Measurements from ENCODE around the gene EIPR1.

Gene EIPR1

GRCh38 chr2:3142210-3142609 lies 235.4 kb downstream of the EIPR1 start:
- ATAC-seq = no peak
- TF ChIP-seq CSDC2 (CRISPR knock-in tag; IDR thresholded peaks at IDR 0.05) (no peak), PATZ1 (CRISPR knock-in tag; IDR thresholded peaks at IDR 0.05; ENCODE audit: borderline replicate concordance) (no peak), CSRNP3 (CRISPR knock-in tag; IDR thresholded peaks at IDR 0.05) (no peak), TSHZ2 (CRISPR knock-in tag; IDR thresholded peaks at IDR 0.05) (no peak), TOX (CRISPR knock-in tag; IDR thresholded peaks at IDR 0.05; ENCODE audit: borderline replicate concordance) (no peak), POU6F1 (CRISPR knock-in tag; IDR thresholded peaks at IDR 0.05; ENCODE audit: borderline replicate concordance, low read depth) (no peak), ZC3H10 (CRISPR knock-in tag; IDR thresholded peaks at IDR 0.05) (no peak), ESRRG (CRISPR knock-in tag; IDR thresholded peaks at IDR 0.05) (no peak), SNAI2 (CRISPR knock-in tag; IDR thresholded peaks at IDR 0.05) (no peak), ZNF8 (CRISPR knock-in tag; IDR thresholded peaks at IDR 0.05) (no peak), CREB5 (CRISPR knock-in tag; IDR thresholded peaks at IDR 0.05; ENCODE audit: low read depth) (no peak), BACH2 (CRISPR knock-in tag; IDR thresholded peaks at IDR 0.05; ENCODE audit: borderline replicate concordance) (no peak)

GRCh38 chr2:3141696-3142095 lies 235.9 kb downstream of the EIPR1 start:
- no peak for ATAC-seq
- TF ChIP-seq ZNF70 (CRISPR knock-in tag; IDR thresholded peaks at IDR 0.05) (no peak), TCF4 (CRISPR knock-in tag; IDR thresholded peaks at IDR 0.05; ENCODE audit: borderline replicate concordance) (no peak), POU6F1 (CRISPR knock-in tag; IDR thresholded peaks at IDR 0.05; ENCODE audit: borderline replicate concordance, low read depth) (no peak)

- ATAC-seq = no peak
- TF ChIP-seq PATZ1 (CRISPR knock-in tag; IDR thresholded peaks at IDR 0.05; ENCODE audit: borderline replicate concordance) (no peak), GLIS3 (CRISPR knock-in tag; IDR thresholded peaks at IDR 0.05) (no peak), ZNF565 (CRISPR knock-in tag; conservative IDR thresholded peaks at IDR 0.05; ENCODE audit: low read depth) (no peak)
Observed at GRCh38 chr2:3139906-3140305, 237.7 kb downstream of the EIPR1 start.
